NCI-H1048 (cell line): Measurements from ENCODE around the gene NAB2.

Experiments used
- DNase-seq: peaks from one replicate; lab custom pipeline; 2025; lab: John Stamatoyannopoulos, UW

NAB2 gene

GRCh38 chr12:57133916-57134315 is 45.0 kb downstream of the NAB2 start:
- DNase-seq = no peak

DNA sequence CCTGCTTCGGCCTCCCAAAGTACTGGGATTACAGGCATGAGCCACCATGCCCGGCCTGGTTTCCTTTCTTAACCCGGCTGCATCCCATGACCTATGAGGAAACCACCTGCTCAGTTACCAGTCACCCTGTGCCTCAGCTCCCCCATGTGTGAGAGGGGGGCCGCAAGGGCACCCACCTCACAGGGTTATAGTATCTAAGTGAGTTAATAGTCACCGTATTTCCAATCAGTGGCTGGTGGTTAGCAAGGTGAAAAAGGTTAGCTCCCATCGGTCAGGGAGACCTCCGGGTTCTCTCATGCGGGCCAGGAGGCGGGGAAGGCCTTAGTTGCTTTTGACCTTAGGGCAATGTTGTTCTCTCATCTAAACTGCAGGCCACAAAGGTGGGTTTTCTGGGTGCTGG is 46.0 kb downstream of the NAB2 start:
- DNase-seq = no peak

GRCh38 chr12:57135527-57136326 is 46.8 kb downstream of the NAB2 start:
- DNase-seq = no peak

GRCh38 chr12:57138526-57139272 is 49.8 kb downstream of the NAB2 start:
- no peak for DNase-seq

GRCh38 chr12:57139796-57140649 is 51.1 kb downstream of the NAB2 start:
- no peak for DNase-seq

DNA sequence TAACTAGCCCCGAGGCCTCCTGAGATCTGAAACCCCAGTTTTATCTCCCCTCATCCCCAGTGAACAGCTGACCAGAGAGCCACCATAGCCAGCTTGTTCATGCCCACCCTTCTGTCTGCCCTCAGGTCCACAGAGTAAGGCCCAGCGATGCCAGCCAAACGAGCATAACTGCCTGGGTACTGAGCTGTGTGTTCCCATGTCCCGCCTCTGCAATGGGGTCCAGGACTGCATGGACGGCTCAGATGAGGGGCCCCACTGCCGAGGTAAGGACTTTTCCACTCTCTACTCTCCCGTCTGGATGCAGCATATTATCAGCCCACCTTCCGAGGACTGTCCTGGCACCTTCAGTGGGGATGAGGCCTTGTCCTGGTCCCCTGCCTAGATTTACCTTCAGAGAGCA is 52.3 kb downstream of the NAB2 start:
- no peak for DNase-seq

DNA sequence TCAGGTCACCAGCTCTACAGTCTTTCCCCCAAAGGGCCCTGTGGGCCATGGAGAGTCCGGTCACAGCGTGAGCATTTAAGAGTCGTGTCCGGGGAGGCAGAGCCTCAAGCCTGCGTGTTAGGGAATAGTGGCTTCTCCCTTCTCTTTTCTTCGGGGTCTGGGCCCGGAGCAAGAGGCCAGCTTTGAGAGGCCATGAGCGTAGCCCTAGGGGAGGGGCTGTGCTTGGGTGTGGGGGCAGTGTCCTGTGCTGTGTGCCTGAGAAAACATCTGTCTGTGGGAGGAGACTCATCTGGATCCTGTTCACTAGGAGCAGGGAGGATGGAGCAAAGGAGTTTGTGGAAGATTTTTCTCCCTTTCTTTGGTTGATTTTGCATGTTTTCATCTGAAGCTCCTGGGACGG is 53.2 kb downstream of the NAB2 start:
- DNase-seq = no peak

DNA sequence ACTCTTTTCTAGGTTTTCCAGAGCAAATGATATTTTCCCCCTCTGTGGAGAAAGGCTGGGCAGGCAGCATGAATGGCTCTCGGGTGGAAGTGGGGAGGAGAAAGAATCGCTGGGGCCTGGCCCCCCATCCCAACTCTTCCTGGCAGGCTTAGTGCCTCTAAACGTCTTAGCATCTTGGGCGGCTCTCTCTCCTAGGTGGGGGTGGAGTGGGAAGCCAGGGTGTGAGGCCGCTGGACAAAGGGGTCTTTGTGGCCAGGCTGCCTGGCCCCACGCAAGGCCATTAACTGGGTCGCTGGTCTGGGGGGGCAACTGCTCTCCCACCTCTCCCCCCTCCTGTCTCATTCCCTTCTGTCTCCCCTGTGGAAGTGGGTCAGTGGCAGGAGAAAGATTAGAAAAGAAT is 53.8 kb downstream of the NAB2 start:
- no peak for DNase-seq

- DNase-seq = no peak
Measured at GRCh38 chr12:57143454-57143853, 54.5 kb downstream of the NAB2 start.
